H1 (cell line): Measurements from ENCODE around the gene LITAF. TPM values are rescaled to one million over a fixed set of nuclear protein-coding genes. Genes with fewer than 3 reads are reported as not detected.

Experiments
- CREB1 ChIP-seq: IDR thresholded peaks from 2 replicates; pipeline ENCODE4 v1.6.1; 2012; ENCODE audit warnings: inconsistent platforms
- CTCF ChIP-seq, 3 experiments: IDR thresholded peaks; 1 replicate in 2 of 3; 2 replicates in 1 of 3; pipeline versions ENCODE4 v1.5.1 to v1.6.1; 2011; ENCODE audit warnings: low read length in 3 of 3, mild to moderate bottlenecking in 3 of 3, inconsistent platforms in 2 of 3, low read depth in 1 of 3, moderate library complexity in 1 of 3; ENCODE audit not compliant: insufficient read depth in 1 of 3; ENCODE audit errors: control extremely low read depth in 1 of 3
- HDAC2 ChIP-seq, 2 experiments: fragments of 300-600 bp in 1 of 2; sonication (generic) in 1 of 2; IDR thresholded peaks; 2 replicates each; pipeline ENCODE4 v1.6.1; 2011 to 2012; ENCODE audit warnings: low read depth in 2 of 2, low read length in 2 of 2, mild to moderate bottlenecking in 2 of 2, moderate library complexity in 2 of 2, borderline replicate concordance in 1 of 2, inconsistent platforms in 1 of 2
- NRF1 ChIP-seq: IDR thresholded peaks from 2 replicates; pipeline ENCODE4 v1.6.1; 2011; ENCODE audit warnings: mild to moderate bottlenecking, low read depth, low read length, improper control_type of control experiment
- PHF8 ChIP-seq: fragments of 200-600 bp; sonication (generic); conservative IDR thresholded peaks from 2 replicates; pipeline ENCODE4 v1.7.1; 2012; ENCODE audit warnings: low read depth, mild to moderate bottlenecking, inconsistent platforms, low read length, moderate library complexity
- SP1 ChIP-seq: IDR thresholded peaks from 2 replicates; pipeline ENCODE4 v1.6.1; 2011; ENCODE audit warnings: low read depth, low read length
- TBP ChIP-seq: IDR thresholded peaks from 2 replicates; pipeline ENCODE4 v1.6.1; 2011; ENCODE audit warnings: low read depth, low read length, improper control_type of control experiment
- TCF12 ChIP-seq: IDR thresholded peaks from 2 replicates; pipeline ENCODE4 v1.6.1; 2011; ENCODE audit warnings: low read depth, mild to moderate bottlenecking, low read length
- polyA plus RNA-seq, 7 experiments: library from polyadenylated mRNA; depleted of rRNA in 3 of 7; stranded (reverse) in 5 of 7; unstranded in 2 of 7; fragments of >200 nt in 5 of 7; fragments of 200-250 nt in 2 of 7; gene quantifications; 1 replicate in 5 of 7; 2 replicates in 1 of 7; 4 replicates in 1 of 7; pipeline versions ENCODE4 v1.2.1 to v1.2.3, GENCODE V29; 2011 to 2013; ENCODE audit warnings: missing spikeins in 2 of 7, mixed read lengths in 2 of 7
- total RNA-seq: library from RNA; stranded (reverse); fragmentation: NEBNext Ultra II Directional; extraction: Animal tissue kit (Norgen Biotek cat#: 25700); gene quantifications from 2 replicates; pipeline ENCODE4 v1.2.1, GENCODE V29; 2021
- TF ChIP-seq, protein P1 (sequence below): IDR thresholded peaks from 2 replicates; pipeline ENCODE4 v1.6.1; 2012; ENCODE audit warnings: inconsistent platforms

The LITAF gene
- total and polyA plus RNA-seq, 2 of the 8 experiments (the other 6 are each of a cell fraction or from before 2014, with no cell fraction given), result 165 to 205 TPM

DNA sequence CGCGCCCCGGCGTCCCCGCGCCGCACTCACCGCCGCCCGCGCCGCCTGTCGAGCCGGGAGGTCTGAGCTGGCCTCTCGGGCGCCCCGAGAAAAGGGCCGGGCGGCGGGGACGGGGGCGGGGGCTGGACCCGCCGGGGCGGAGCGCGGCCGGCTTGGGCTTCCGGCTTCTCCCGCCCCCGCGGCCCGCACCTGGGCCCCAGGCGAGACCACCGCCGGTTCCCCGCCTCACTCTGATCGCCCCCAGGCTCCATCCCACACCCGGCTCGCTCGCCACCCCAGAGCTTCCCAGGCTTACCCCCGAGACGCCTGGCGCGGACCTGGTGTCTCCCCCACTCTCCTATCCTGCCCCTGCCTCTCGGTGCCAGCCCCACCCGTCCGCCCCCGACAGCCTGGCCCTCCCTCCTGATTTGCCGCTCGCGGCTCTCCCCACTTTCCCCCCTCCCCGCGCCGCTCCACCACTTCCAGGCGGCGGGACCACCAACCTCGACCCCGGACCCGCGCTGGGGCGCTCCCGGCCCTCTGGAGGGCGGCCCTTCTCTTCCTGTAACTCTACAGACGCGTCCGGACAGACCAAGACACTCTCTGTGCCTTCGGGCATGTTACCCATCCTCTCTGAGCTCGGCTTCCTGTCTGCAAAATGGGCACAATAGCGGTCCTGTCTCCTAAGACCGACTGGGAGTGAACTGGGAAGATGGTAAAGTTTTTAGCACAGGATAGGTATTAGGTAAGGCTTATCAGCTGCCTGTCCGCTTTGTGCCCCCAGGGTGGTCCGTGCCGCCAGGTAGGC is at the start of gene LITAF (continued):
- TF ChIP-seq CTCF (IDR thresholded peaks at IDR 0.05; ENCODE audit: control extremely low read depth in 1 of 3, insufficient read depth in 1 of 3, low read depth in 1 of 3, low read length in 3 of 3) (peak in 1 of 3 experiments; percentile 22; a peak in 1 of 4 replicates), SP1 (no peak), NRF1 (no peak), TBP (peak; percentile 40; the same call in 1 of the 2 replicates), CREB1 (no peak), HDAC2 (IDR thresholded peaks at IDR 0.05; ENCODE audit: borderline replicate concordance in 1 of 2, low read depth in 2 of 2, low read length in 2 of 2) (peak in 1 of 2 experiments; percentile 77; a peak in 1 of 4 replicates), PHF8 (peak; percentile 61), TCF12 (0 out of 2 replicates have a peak, but pooled peaks have one; percentile 8)
- TF ChIP-seq, protein P1, sequence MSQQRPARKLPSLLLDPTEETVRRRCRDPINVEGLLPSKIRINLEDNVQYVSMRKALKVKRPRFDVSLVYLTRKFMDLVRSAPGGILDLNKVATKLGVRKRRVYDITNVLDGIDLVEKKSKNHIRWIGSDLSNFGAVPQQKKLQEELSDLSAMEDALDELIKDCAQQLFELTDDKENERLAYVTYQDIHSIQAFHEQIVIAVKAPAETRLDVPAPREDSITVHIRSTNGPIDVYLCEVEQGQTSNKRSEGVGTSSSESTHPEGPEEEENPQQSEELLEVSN, result no peak
- TF ChIP-seq, all 59 proteins: peak for 10
